SU-DHL-6 (cell line): ENCODE results near the gene KIRREL1.

Experiments used
- H2AFZ ChIP-seq: fragments of 200-600 bp; sonication (generic); 2 replicates; pipeline ENCODE4 v1.6.1; 2014; ENCODE audit warnings: low read depth, mild to moderate bottlenecking, moderate library complexity, mixed read lengths, antibody characterized with exemption, low read length; ENCODE audit not compliant: severe bottlenecking
- H3F3A ChIP-seq: fragments of 200-600 bp; shearing (Covaris generic); 2 replicates; pipeline ENCODE4 v1.6.0; 2016; ENCODE audit warnings: antibody characterized with exemption, mild to moderate bottlenecking; ENCODE audit not compliant: insufficient read depth
- H3K27ac ChIP-seq: fragments of 200-600 bp; sonication (generic); 2 replicates; pipeline ENCODE4 v1.5.1; 2016; ENCODE audit warnings: low read depth, mild to moderate bottlenecking, low read length, moderate library complexity, mixed read lengths
- H3K27me3 ChIP-seq: fragments of 200-600 bp; sonication (generic), shearing (Covaris generic); 2 replicates; pipeline ENCODE4 v1.6.0; 2014; ENCODE audit warnings: mild to moderate bottlenecking, low read length
- H3K36me3 ChIP-seq: fragments of 200-600 bp; sonication (generic); 2 replicates; pipeline ENCODE4 v1.6.1; 2014; ENCODE audit warnings: mild to moderate bottlenecking, low read length, mixed read lengths
- H3K4me2 ChIP-seq: fragments of 300-600, 200-600 bp; shearing (Covaris generic), sonication (generic); 2 replicates; pipeline ENCODE4 v1.6.0; 2014; ENCODE audit warnings: low read length, low read depth, mild to moderate bottlenecking; ENCODE audit not compliant: poor library complexity, severe bottlenecking
- H3K4me3 ChIP-seq: fragments of 200-600 bp; sonication (generic); 2 replicates; pipeline ENCODE4 v1.5.1; 2014; ENCODE audit warnings: antibody characterized with exemption, low read length, mild to moderate bottlenecking, mixed read lengths; ENCODE audit not compliant: insufficient read depth, poor library complexity, severe bottlenecking
- H3K79me2 ChIP-seq: fragments of 200-600 bp; sonication (generic); 2 replicates; pipeline ENCODE4 v1.6.1; 2014; ENCODE audit warnings: mild to moderate bottlenecking, low read length, moderate library complexity; ENCODE audit not compliant: insufficient read depth
- H3K9ac ChIP-seq: fragments of 200-600 bp; sonication (generic); 2 replicates; pipeline ENCODE4 v1.7.0; 2014; ENCODE audit warnings: mild to moderate bottlenecking, low read length
- H3K9me2 ChIP-seq: fragments of 200-600 bp; sonication (generic); replicated peaks from 2 replicates; pipeline ENCODE4 v1.6.1; 2014; ENCODE audit warnings: low read length; ENCODE audit not compliant: insufficient read depth
- H3K9me3 ChIP-seq: fragments of 200-600 bp; sonication (generic); 2 replicates; pipeline ENCODE4 v1.6.1; 2014; ENCODE audit warnings: low read length, mixed read lengths; ENCODE audit not compliant: insufficient read depth
- H4K20me1 ChIP-seq: fragments of 200-600 bp; sonication (generic); 2 replicates; pipeline ENCODE4 v1.6.1; 2014; ENCODE audit warnings: low read depth, mild to moderate bottlenecking, antibody characterized with exemption, low read length, moderate library complexity, mixed read lengths
- EZH2phosphoT487 ChIP-seq: fragments of 200-600 bp; sonication (generic), shearing (Covaris generic); conservative IDR thresholded peaks from 2 replicates; pipeline ENCODE4 v1.6.1; 2018; ENCODE audit warnings: mild to moderate bottlenecking, antibody characterized with exemption, low read length, moderate library complexity, mixed read lengths
- TF ChIP-seq, protein P1 (sequence below): fragments of 200-600 bp; sonication (generic); IDR thresholded peaks from one replicate; pipeline ENCODE4 v1.5.1; 2017; ENCODE audit warnings: antibody characterized with exemption, mild to moderate bottlenecking, low read length, moderate library complexity; ENCODE audit not compliant: insufficient read depth, poor library complexity, severe bottlenecking

KIRREL1 gene

DNA sequence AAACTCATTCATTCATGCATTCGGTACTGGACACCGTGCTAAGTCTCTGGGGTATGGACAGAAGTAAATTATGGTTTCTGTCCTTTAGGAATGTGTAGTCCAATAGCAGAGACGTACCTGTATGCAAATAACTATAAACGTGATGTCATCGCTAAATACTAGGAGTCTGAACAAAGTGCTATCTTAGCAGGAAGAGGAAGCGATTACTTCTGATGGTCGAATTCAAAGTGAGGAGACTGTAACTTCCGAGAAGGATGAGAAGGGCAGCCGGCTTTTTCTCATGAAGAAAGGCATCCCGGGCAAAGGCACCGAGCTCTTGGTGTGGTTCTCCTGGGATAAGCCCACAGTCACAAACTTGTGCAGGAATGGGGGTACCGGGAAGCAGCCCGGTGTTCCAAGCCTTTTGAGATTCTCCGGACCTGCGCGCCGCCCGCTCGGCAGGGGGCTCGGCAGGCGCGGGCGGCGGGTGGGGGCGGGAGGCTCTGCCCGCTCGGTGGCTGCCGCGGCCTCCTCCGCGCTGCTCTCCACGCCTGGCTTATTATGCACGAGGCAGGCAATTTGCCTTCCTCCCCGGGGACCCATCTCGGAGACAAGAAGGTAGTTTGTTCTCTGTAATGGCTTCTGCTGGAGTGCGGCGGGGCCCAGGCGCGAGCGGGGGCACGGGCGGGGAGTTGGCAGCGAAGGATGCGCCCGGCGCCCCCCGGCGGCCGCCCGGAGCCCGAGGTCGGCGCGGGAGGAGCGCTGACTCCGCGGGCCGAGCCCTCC lies 119.7 kb downstream of the KIRREL1 start:
- Histone ChIP-seq H3K9ac (no peak overlapping the region), H3K27me3 (no peaks in the 10 kb centered on the region), H3K36me3 (no peaks in the 10 kb centered on the region), H3K27ac (no peak overlapping the region), H3F3A (no peaks in the 10 kb centered on the region), H3K9me2 (no peaks in the 10 kb centered on the region), H3K79me2 (no peaks in the 10 kb centered on the region), H4K20me1 (no peaks in the 10 kb centered on the region), H3K4me2 (peak overlapping the region; percentile 24), H3K4me3 (no peak overlapping the region), H2AFZ (peak overlapping the region; percentile 35), H3K9me3 (no peaks in the 10 kb centered on the region)
- TF ChIP-seq, protein P1, sequence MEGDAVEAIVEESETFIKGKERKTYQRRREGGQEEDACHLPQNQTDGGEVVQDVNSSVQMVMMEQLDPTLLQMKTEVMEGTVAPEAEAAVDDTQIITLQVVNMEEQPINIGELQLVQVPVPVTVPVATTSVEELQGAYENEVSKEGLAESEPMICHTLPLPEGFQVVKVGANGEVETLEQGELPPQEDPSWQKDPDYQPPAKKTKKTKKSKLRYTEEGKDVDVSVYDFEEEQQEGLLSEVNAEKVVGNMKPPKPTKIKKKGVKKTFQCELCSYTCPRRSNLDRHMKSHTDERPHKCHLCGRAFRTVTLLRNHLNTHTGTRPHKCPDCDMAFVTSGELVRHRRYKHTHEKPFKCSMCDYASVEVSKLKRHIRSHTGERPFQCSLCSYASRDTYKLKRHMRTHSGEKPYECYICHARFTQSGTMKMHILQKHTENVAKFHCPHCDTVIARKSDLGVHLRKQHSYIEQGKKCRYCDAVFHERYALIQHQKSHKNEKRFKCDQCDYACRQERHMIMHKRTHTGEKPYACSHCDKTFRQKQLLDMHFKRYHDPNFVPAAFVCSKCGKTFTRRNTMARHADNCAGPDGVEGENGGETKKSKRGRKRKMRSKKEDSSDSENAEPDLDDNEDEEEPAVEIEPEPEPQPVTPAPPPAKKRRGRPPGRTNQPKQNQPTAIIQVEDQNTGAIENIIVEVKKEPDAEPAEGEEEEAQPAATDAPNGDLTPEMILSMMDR = no peak
- TF ChIP-seq EZH2phosphoT487 = no peak

DNA sequence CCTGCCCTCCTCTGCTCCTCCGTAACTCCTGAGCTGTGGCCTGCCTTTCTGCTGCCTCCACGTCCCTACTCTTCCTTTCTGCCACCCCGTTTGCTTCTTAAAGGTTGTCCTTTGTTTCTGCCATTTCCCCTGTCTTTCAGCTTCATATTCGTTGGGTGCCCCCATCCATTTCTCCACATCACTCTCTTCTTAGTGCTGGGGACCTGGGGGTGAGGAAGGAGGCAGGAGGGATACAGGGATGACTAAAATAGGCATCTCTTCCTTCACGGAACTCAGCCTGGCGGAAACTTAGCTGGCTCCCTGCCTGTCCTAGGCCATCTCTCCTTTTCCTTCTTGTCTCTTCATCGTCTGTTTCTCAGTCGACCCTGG lies 120.3 kb downstream of the KIRREL1 start:
- Histone ChIP-seq H2AFZ (no peak overlapping the region), H3K27ac (no peak overlapping the region), H3K4me2 (peak overlapping the region; percentile 24), H3K27me3 (no peaks in the 10 kb centered on the region), H3K4me3 (no peak overlapping the region), H3K9me3 (no peaks in the 10 kb centered on the region), H3K9ac (no peak overlapping the region), H3K79me2 (no peaks in the 10 kb centered on the region), H4K20me1 (no peaks in the 10 kb centered on the region), H3F3A (no peaks in the 10 kb centered on the region), H3K36me3 (no peaks in the 10 kb centered on the region), H3K9me2 (no peaks in the 10 kb centered on the region)
- TF ChIP-seq, protein P1 = no peak
- TF ChIP-seq EZH2phosphoT487 = no peak

DNA sequence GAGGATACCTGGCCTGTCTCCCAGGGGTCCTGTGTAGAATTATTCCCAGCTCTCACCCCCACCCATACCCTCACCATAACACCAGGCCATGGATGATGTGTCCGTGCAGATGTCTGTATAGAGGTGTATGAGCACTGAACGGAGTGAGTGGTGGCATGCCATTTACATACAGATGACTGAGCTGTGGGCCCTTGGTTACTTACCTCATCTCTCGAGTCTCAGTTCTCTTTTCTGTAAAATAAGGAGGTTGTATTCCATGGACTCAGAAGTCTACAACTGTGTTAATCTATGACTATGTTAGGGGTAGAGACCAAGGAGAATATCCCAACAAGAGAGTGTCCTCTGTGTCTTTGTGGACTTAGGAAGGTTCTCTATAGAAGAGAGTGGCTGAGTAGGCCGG lies 121.7 kb downstream of the KIRREL1 start:
- TF ChIP-seq EZH2phosphoT487 = no peak
- TF ChIP-seq, protein P1 = no peak
- Histone ChIP-seq H4K20me1 (no peaks in the 10 kb centered on the region), H3K4me3 (no peak overlapping the region), H3K27me3 (no peaks in the 10 kb centered on the region), H3K9me3 (no peaks in the 10 kb centered on the region), H3F3A (no peaks in the 10 kb centered on the region), H3K4me2 (no peak overlapping the region), H3K27ac (no peak overlapping the region), H3K9ac (no peak overlapping the region), H3K79me2 (no peaks in the 10 kb centered on the region), H3K36me3 (no peaks in the 10 kb centered on the region), H3K9me2 (no peaks in the 10 kb centered on the region), H2AFZ (no peak overlapping the region)
